Astrocyte (in vitro differentiated cells and primary cell): Measurements from ENCODE around the gene MAPK10.

Source experiments
- CTCF ChIP-seq: IDR thresholded peaks from 2 replicates; pipeline ENCODE4 v1.5.1; 2011; ENCODE audit warnings: low read depth, mild to moderate bottlenecking, inconsistent platforms, low read length, moderate library complexity; ENCODE audit not compliant: insufficient read depth
- EZH2 ChIP-seq: IDR thresholded peaks from 2 replicates; pipeline ENCODE4 v1.6.1; 2012; ENCODE audit warnings: mild to moderate bottlenecking, low read length, inconsistent platforms; ENCODE audit not compliant: insufficient read depth

DNA sequence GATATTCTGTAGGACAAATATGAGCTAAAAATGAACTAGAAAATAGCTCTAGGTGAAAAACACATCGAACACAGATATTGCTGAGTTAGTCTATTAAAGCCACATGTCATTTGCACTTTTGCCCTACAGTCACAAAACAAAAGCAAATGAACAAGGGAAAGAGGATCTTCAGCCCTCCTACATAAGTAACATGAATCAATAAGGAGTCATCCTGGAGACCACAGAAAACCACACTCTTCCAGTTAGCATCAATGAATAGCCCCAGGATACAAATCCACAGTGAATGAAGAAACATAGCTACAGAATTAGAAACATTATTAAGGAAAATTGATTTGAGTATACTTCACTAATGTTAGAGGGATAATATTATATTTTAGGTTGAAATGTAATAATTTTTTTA, 311.4 kb downstream of the MAPK10 start:
- no peak for TF ChIP-seq EZH2
- no peak for TF ChIP-seq CTCF
